Raji (cell line): ENCODE results near the gene FUT8.

Experiments used
- POLR2A ChIP-seq: IDR thresholded peaks from 2 replicates; pipeline ENCODE4 v1.6.1; 2011; ENCODE audit warnings: low read depth, low read length, control low read depth; ENCODE audit not compliant: insufficient read depth

FUT8 gene

DNA sequence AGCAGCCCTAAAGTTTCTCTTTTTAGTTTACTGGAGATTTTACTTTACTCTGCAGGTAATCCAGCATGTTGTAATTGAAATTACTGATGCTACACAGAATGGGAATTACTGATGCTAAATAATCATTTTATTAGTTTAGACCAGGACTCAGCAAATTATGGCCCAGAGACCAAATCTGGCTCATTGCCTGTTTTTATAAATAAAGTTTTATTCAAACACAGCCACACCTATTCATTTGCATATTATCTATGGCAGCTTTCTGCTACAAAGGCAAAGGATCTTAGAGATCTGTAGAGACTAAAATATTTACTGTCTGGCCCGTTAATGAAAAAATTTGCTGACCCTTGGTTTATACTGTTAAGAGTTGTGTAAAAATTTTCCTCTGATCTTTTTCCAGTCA, 216.1 kb downstream of the FUT8 start:
- no peak for TF ChIP-seq POLR2A

- no peak for TF ChIP-seq POLR2A
Observed at GRCh38 chr14:65631040-65631439, 218.5 kb downstream of the FUT8 start.

- no peak for TF ChIP-seq POLR2A
Observed at GRCh38 chr14:65632487-65632886, 220.0 kb downstream of the FUT8 start.

- no peak for TF ChIP-seq POLR2A
Observed at GRCh38 chr14:65637780-65638179, 225.2 kb downstream of the FUT8 start.

DNA sequence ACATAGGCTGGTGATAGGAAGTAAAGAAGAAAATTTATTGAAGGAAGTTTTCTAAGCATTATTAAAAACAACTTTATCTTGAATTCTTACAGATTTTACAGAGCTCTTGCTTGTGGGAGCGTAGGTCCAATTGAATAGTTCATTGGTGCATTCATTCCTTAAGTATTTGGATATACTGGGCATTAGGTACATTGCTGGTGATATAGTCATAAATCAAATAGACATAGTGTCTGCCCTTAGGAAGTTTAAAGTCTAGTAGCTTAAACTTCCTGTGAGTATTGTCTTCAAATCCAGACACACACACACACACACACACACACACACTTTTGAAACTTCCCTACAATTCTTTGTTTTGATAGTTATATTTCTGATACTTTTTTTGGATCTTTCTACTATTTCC, 226.7 kb downstream of the FUT8 start:
- TF ChIP-seq POLR2A: no peak

- no peak for TF ChIP-seq POLR2A
Observed at GRCh38 chr14:65650826-65651225, 238.3 kb downstream of the FUT8 start.

DNA sequence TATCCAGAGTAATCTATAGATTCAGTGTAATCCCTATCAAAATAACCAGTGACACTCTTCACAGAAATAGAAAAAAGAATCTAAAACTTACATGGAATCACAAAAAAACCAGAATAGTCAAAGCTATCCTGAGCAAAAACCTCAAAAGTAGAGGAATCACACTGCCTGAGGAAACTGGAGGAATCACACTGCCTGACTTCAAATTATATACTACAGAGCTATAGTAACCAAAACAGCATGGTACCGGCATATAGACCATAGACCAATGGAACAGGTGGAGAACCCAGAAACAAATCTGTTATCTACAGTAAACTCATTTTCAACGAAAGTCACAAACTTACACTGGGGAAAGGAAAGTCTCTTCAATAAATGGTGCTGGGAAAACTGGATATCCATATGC, 244.0 kb downstream of the FUT8 start:
- no peak for TF ChIP-seq POLR2A

GRCh38 chr14:65658202-65658601, 245.7 kb downstream of the FUT8 start:
- no peak for TF ChIP-seq POLR2A

DNA sequence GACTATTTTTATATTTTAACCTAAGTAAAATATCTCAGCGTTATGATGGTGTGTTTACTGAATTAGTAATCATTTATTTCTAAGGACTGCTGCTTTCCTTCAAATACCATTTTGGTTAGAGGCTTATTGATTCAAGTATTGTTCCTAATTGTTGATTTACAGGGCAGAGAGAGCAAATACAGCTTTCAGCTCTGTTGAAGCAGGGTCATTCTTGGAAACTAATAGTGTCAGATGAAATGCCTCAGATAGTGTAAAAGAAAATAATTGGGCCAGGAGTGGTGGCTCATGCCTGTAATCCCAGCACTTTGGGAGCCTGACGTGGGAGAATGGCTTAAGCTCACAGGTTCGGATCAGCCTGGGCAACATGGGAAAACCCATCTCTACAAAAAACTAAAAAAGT, 249.3 kb downstream of the FUT8 start:
- no peak for TF ChIP-seq POLR2A

DNA sequence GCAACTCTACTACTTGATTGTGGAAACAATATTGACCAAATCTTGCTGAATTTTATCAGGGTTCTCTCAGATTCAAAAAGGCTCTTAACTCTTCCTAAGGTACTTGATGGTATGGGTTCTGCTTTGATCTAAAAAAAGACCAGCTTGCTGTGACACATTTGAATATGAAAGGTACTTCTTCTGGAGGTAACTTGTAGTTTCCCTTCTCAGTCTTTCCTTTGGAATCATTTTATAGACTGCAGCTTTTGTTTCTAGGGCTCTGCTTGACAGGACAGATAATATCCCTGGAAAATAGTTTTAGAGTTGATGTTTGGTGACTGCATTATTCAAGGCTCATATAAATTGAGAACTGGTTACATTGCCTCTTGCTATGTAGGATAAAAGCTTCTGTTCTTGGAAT, 251.9 kb downstream of the FUT8 start:
- TF ChIP-seq POLR2A: no peak

DNA sequence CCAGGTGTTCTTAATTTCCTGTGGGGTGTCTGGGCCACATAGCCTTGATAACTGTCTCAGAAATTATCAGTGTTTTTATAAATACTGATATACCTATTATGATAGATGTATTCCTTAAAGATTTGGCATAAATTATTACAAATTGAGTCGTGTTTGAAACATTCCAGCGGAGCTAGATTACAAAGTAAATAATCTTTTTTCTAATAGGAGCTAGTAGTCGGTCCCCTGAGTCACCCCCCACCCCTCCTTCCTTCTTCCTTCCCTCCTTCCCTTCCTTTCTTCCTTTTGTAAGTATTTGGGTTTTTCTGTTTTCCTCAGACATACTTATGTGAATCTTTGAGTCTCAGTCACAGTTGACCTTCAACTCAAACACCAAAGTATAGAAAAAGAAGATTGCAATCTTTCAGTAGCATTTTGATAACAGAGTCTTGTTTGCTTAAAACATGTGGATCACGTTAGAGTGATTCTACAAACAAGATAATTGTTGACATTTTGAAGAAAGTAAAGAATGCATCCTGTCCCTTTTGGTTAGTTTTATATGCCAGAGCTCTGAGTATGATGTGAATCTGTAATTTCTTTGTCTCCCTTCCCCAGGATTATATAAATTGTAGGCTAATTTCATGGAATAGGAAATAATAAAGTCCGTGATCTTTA, 264.0 kb downstream of the FUT8 start:
- TF ChIP-seq POLR2A: no peak

DNA sequence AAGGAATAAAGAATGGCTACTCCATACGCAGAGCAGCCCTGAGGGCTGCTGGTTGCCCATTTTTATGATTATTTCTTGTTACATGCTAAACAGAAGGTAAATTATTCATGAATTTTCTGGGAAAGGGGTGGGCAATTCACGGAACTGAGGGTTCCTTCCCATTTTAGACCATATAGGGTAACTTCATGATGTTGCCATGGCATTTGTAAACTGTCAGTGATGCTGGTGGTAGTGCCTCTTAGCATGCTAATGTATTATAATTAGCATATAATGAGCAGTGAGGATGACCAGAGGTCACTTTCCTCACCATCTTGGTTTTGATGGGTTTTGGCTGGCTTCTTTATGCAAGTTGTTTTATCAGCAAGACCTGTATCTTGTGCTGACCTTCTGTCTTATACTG, 273.0 kb downstream of the FUT8 start:
- no peak for TF ChIP-seq POLR2A

GRCh38 chr14:65686761-65687160, 274.2 kb downstream of the FUT8 start:
- no peak for TF ChIP-seq POLR2A

GRCh38 chr14:65689070-65689469, 276.5 kb downstream of the FUT8 start:
- TF ChIP-seq POLR2A: no peak

- TF ChIP-seq POLR2A: no peak
Observed at GRCh38 chr14:65696801-65697200, 284.3 kb downstream of the FUT8 start.

DNA sequence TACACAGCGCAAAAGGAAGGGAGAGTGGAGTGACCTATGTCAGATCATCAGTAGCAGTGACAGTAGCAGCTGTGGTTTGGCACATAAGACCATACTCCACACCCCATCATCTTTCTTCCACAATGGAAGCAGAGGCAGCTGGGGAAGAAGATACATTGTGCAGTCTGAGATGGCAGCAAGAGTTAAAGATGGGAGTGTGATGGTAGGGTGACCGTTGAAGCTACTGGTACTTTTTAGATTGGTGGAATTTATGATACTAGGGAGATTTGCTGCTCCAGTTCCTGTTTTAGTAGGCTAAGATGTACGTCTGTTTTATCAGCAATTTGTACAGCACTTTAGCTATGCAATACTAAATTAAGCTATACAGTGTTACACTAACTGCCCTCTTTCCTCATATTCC, 291.0 kb downstream of the FUT8 start:
- no peak for TF ChIP-seq POLR2A

- TF ChIP-seq POLR2A: no peak
Observed at GRCh38 chr14:65703996-65704395, 291.5 kb downstream of the FUT8 start.
